ENCODE results near the gene SF3B3. TPM values are rescaled to one million over a fixed set of nuclear protein-coding genes. Genes with fewer than 3 reads are reported as not detected.

The SF3B3 gene
- total RNA-seq, 4 donors from 2014 or later: 74.2 to 142 (median 112) TPM

DNA sequence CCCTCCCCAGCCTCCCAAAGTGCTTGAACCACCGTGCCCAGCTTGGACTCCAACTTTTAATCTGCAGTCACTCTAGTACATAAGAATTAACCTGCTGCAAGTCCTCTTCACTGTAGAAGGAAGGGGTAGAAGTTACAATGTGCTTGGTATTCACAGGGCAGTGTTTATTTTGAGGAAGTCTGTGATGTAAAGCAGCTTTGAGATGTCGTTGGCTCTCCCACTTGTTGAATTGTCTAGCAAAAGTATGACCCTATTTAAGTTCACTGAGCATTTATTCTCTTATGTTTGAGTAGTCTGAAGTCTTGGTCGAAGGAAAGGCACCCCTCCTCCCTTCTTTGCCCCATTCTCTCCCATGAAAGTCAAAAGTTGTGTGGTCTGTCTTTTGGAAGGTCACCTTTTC lies 28.2 kb downstream of the SF3B3 start:
- H3K27ac ChIP-seq: no peak overlapping the region
- intact Hi-C loops (cut with DNase I): no loop called here

DNA sequence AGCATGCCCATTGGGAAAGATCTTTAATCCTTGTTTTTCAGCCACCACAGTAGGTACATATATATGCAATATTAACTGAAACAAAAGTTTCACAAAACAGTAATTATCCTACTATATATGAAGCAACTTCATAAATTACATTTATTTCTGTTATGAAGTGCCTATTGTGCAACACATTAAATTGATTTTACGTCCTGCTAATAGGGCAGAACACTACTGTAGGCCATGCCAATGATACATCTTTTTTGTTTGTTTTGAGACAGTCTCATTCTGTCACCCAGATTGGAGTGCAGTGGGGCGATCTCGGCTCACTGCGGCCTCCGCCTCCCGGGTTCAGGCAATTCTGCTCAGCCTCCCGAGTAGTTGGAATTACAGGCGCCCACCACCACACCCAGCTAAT lies 29.1 kb downstream of the SF3B3 start:
- TF ChIP-seq POLR2A (IDR thresholded peaks at IDR 0.05): no peak
- TF ChIP-seq, protein P1, sequence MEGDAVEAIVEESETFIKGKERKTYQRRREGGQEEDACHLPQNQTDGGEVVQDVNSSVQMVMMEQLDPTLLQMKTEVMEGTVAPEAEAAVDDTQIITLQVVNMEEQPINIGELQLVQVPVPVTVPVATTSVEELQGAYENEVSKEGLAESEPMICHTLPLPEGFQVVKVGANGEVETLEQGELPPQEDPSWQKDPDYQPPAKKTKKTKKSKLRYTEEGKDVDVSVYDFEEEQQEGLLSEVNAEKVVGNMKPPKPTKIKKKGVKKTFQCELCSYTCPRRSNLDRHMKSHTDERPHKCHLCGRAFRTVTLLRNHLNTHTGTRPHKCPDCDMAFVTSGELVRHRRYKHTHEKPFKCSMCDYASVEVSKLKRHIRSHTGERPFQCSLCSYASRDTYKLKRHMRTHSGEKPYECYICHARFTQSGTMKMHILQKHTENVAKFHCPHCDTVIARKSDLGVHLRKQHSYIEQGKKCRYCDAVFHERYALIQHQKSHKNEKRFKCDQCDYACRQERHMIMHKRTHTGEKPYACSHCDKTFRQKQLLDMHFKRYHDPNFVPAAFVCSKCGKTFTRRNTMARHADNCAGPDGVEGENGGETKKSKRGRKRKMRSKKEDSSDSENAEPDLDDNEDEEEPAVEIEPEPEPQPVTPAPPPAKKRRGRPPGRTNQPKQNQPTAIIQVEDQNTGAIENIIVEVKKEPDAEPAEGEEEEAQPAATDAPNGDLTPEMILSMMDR (IDR thresholded peaks at IDR 0.05): no peak
- Histone ChIP-seq H3K4me1 (no peaks in the 10 kb centered on the region), H3K27ac (no peak overlapping the region), H3K27me3 (no peaks in the 10 kb centered on the region), H3K4me3 (replicated peaks in 1 of 3) (no peak overlapping the region), H3K9me3 (no peaks in the 10 kb centered on the region), H3K36me3 (peaks cover 76 to 83% of the 10 kb centered on the region in 2 donors)
- no peak for DNase-seq
- intact Hi-C loops (cut with DNase I): no loop called here
- WGBS, 2 donors: 96 to 99% methylated on average over 8 of the region's 8 CpGs

More for the DNA sequence above, 28.2 kb downstream of the SF3B3 start:
- no peak for DNase-seq
- Histone ChIP-seq H3K36me3 (peaks cover 73 to 79% of the 10 kb centered on the region in 2 donors), H3K27me3 (no peaks in the 10 kb centered on the region), H3K4me3 (replicated peaks in 1 of 3) (no peak overlapping the region), H3K9me3 (no peaks in the 10 kb centered on the region), H3K4me1 (no peaks in the 10 kb centered on the region)
- no peak for TF ChIP-seq POLR2A (IDR thresholded peaks at IDR 0.05)
- TF ChIP-seq, protein P1 (IDR thresholded peaks at IDR 0.05): no peak
- 81 to 82% methylated on average over 3 of the region's 3 CpGs for WGBS, 2 donors

DNA sequence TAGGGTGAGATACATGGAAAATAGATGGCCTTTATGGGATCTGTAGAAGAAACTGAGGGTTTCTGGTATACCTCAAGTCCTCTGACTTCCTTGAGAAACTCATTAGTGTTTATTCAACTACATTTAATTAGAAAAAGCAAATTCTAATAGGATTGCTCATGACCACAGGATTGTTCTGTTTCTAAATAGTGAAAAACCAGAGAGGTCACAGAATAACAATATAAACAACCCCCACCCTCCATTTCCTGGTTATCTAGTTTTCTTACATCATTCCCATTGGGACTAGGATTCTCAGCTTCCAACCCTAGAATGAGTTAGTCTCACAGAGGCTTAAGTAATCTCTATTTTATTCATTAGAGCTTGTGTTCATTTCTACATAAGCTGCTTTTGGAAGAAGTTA lies 30.0 kb downstream of the SF3B3 start:
- no peaks in the 10 kb centered on the region for H3K27me3 ChIP-seq
- peaks cover 76 to 82% of the 10 kb centered on the region in 2 donors for H3K36me3 ChIP-seq
- no peak for DNase-seq
- H3K4me3 ChIP-seq (replicated peaks in 1 of 3): no peak overlapping the region
- no peak for TF ChIP-seq POLR2A (IDR thresholded peaks at IDR 0.05)
- TF ChIP-seq, protein P1 (IDR thresholded peaks at IDR 0.05): no peak
- no peaks in the 10 kb centered on the region for H3K9me3 ChIP-seq
- intact Hi-C loops (cut with DNase I): no loop called here
- no peaks in the 10 kb centered on the region for H3K4me1 ChIP-seq
- H3K27ac ChIP-seq: no peak overlapping the region

DNA sequence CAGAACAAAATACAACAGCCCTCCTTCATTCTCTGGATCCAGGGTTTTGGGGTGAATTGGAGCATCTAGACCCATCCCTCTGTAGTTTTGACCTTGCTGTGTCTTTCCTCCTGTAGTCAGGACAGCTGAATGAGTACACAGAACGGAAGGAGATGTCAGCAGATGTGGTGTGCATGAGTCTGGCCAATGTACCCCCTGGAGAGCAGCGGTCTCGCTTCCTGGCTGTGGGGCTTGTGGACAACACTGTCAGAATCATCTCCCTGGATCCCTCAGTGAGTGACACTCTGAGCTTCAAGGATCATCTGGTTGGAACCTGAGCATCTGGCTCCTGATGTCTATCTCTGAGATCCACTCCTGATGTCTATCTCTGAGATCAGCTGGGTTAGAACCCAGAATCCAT lies 32.4 kb downstream of the SF3B3 start:
- Histone ChIP-seq H3K36me3 (peaks cover 72 to 82% of the 10 kb centered on the region in 2 donors), H3K4me1 (no peaks in the 10 kb centered on the region), H3K9me3 (no peaks in the 10 kb centered on the region), H3K27me3 (no peaks in the 10 kb centered on the region), H3K27ac (no peak overlapping the region), H3K4me3 (replicated peaks in 1 of 3) (no peak overlapping the region)
- no peak for DNase-seq
- TF ChIP-seq, protein P1 (IDR thresholded peaks at IDR 0.05): no peak
- no peak for TF ChIP-seq POLR2A (IDR thresholded peaks at IDR 0.05)
- intact Hi-C loops (cut with DNase I): no loop called here
- 84 to 92% methylated on average over 3 of the region's 3 CpGs for WGBS, 2 donors

DNA sequence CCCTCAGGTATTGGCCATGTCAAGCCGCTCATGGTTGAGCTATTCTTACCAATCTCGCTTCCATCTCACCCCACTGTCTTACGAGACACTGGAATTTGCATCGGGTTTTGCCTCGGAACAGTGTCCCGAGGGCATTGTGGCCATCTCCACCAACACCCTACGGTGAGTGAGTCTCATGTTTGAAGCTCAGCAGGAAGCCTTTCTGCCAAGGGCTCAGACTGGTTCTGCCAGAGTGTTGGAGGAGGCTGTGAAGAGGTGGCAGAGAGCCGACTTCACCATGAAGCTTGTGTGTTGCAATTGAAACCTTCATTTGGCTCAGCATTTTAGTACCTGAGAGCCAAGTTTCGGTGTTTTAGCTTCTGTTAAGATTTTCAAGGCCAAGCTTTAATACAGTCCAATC lies 38.0 kb downstream of the SF3B3 start:
- TF ChIP-seq POLR2A (IDR thresholded peaks at IDR 0.05): no peak
- TF ChIP-seq, protein P1 (IDR thresholded peaks at IDR 0.05): no peak
- H3K36me3 ChIP-seq: peaks cover 93 to 97% of the 10 kb centered on the region in 2 donors
- no peaks in the 10 kb centered on the region for H3K27me3 ChIP-seq
- H3K4me3 ChIP-seq (replicated peaks in 1 of 3): no peak overlapping the region
- intact Hi-C loops (cut with DNase I): no loop called here
- DNase-seq: peak; percentile 67 to 85
- H3K9me3 ChIP-seq: no peaks in the 10 kb centered on the region
- no peaks in the 10 kb centered on the region for H3K4me1 ChIP-seq
- peak overlapping the region in 1 of 3 donors; percentile 44 for H3K27ac ChIP-seq
- WGBS, 2 donors: 65 to 91% methylated on average over 9 of the region's 9 CpGs

Measured in thyroid gland (tissue), 4 donors.